ENCODE measurements around the gene CENPF. TPM values are rescaled to one million over a fixed set of nuclear protein-coding genes. Genes with fewer than 3 reads are reported as not detected.
A peak's percentile ranks its signal among the peaks of the same experiment; 100 is the strongest.
"Not testable (repeated sequence)": the region's sequence is repeated elsewhere in the genome, so short reads cannot be mapped to it uniquely, and the experiment has no call there.

Gene CENPF
- total RNA-seq, 4 donors from 2014 or later = 5.0 to 7.8 (median 5.9) TPM

- Histone ChIP-seq H3K4me3 (peak overlapping the region; percentile 1), H3K4me1 (peaks cover 38% of the 10 kb centered on the region), H3K36me3 (no peaks in the 10 kb centered on the region), H3K27ac (peak overlapping the region; percentile 88), H3K9me3 (no peaks in the 10 kb centered on the region), H3K27me3 (no peaks in the 10 kb centered on the region)
- peak in 2 of 3 donors; percentile 12 to 46 for TF ChIP-seq POLR2AphosphoS5 (IDR thresholded peaks at IDR 0.05)
- no peak for TF ChIP-seq CTCF (IDR thresholded peaks at IDR 0.05)
- TF ChIP-seq POLR2A (IDR thresholded peaks at IDR 0.05) = no peak
- TF ChIP-seq EP300 (IDR thresholded peaks at IDR 0.05) = no peak
- no peak for DNase-seq (ENCODE audit: low spot score in 2 of 2)
- 44% methylated on average over 11 of the region's 11 CpGs for WGBS
These were observed 29.3 kb upstream of the CENPF start for GRCh38 chr1:214573386-214574318.

- no peaks in the 10 kb centered on the region for H3K27me3 ChIP-seq
- no peaks in the 10 kb centered on the region for H3K36me3 ChIP-seq
- peak overlapping the region; percentile 88 for H3K27ac ChIP-seq
- no peak for DNase-seq (ENCODE audit: low spot score in 2 of 2)
- 63% methylated on average over 3 of the region's 3 CpGs for WGBS
- no peak for TF ChIP-seq POLR2AphosphoS5 (IDR thresholded peaks at IDR 0.05)
- TF ChIP-seq EP300 (IDR thresholded peaks at IDR 0.05) = no peak
- TF ChIP-seq CTCF (IDR thresholded peaks at IDR 0.05) = no peak
- no peak for TF ChIP-seq POLR2A (IDR thresholded peaks at IDR 0.05)
- peaks cover 38% of the 10 kb centered on the region for H3K4me1 ChIP-seq
- no peaks in the 10 kb centered on the region for H3K9me3 ChIP-seq
- H3K4me3 ChIP-seq = no peak overlapping the region
These were observed 28.2 kb upstream of the CENPF start for GRCh38 chr1:214574598-214575411.

DNA sequence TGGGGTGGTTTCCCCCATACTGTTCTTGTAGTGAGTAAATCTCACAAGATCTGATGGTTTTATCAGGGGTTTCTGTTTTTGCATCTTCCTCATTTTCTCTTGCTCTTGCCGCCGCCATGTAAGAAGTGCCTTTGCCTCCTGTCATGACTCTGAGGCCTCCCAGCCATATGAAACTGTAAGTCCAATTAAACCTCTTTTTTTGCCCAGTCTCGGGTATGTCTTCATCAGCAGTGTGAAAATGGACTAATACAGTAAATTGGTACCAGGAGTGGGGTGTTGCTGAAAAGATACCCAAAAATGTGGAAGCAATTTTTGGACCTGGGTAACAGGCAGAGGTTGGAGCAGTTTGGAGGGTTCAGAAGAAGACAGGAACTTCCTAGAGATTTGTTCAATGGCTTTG lies 26.9 kb upstream of the CENPF start:
- H3K27ac ChIP-seq; H3K9me3 ChIP-seq; DNase-seq (ENCODE audit: low spot score in 2 of 2); H3K27me3 ChIP-seq; H3K36me3 ChIP-seq; H3K4me3 ChIP-seq: not testable (repeated sequence)
- H3K4me1 ChIP-seq = peaks cover 36% of the 10 kb centered on the region
- WGBS = 82% methylated on average over 3 of the region's 3 CpGs

DNA sequence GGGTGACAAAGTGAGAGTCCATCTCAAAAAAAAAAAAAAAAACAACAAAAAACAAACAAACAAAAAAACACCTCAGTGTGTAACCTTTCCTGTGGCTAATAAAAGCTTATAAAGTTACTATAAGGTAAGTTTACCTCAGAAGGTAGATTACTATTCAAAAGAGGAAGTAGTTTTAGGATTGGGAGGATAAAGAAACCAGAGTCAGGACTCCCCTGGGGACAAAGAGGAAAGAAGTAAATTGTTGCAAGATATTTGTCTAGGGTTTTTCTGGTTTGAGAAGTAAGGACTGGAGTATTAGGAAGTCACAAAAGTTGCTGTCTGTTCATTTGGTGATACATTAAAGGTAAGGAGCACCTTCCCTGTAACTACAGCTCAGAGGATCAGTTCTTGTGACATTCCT lies 23.8 kb upstream of the CENPF start:
- TF ChIP-seq POLR2A (IDR thresholded peaks at IDR 0.05) (no peak), CTCF (IDR thresholded peaks at IDR 0.05) (no peak), POLR2AphosphoS5 (IDR thresholded peaks at IDR 0.05) (no peak), EP300 (IDR thresholded peaks at IDR 0.05) (no peak)
- DNase-seq (ENCODE audit: low spot score in 2 of 2) = no peak

DNA sequence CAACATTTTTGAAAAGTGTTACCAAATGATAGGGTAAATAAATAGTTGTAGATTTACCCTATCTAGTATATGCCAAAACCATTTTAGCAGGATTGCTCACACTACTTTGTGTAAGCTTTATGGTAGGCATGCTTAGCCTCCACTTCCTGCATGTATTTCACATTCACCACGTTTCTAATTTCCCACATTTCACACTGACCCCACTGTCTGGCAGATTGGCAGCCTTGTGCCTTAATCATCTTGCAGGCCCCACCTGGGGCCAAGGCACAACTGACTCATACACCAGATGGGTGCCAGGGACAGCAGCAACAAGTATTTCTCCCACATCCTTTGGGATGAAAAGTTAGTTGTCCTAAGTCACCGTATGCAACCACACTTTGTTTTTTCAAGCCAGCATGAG lies 21.2 kb upstream of the CENPF start:
- TF ChIP-seq CTCF (IDR thresholded peaks at IDR 0.05) = no peak
- TF ChIP-seq EP300 (IDR thresholded peaks at IDR 0.05) = no peak
- TF ChIP-seq POLR2A (IDR thresholded peaks at IDR 0.05) = no peak
- no peak for TF ChIP-seq POLR2AphosphoS5 (IDR thresholded peaks at IDR 0.05)
- Histone ChIP-seq H3K4me1 (peaks cover 40% of the 10 kb centered on the region), H3K27ac (peak overlapping the region; percentile 64), H3K27me3 (no peaks in the 10 kb centered on the region), H3K9me3 (no peaks in the 10 kb centered on the region), H3K36me3 (no peaks in the 10 kb centered on the region), H3K4me3 (no peak overlapping the region)
- 21% methylated on average over 2 of the region's 2 CpGs for WGBS
- no peak for DNase-seq (ENCODE audit: low spot score in 2 of 2)

More for the DNA sequence above, 23.8 kb upstream of the CENPF start:
- H3K4me3 ChIP-seq = no peak overlapping the region
- H3K9me3 ChIP-seq = no peaks in the 10 kb centered on the region
- H3K4me1 ChIP-seq = peaks cover 43% of the 10 kb centered on the region
- no peaks in the 10 kb centered on the region for H3K27me3 ChIP-seq
- no peaks in the 10 kb centered on the region for H3K36me3 ChIP-seq
- no peak overlapping the region for H3K27ac ChIP-seq

Measured in suprapubic skin (tissue), 4 donors.